Tibial artery (tissue), 4 donors: ENCODE results near the gene ST3GAL6.
A peak's percentile ranks its signal among the peaks of the same experiment; 100 is the strongest.

Experiments
- DNase-seq, 2 donors: peaks; one replicate each; pipeline ENCODE4 v3.0.0-alpha.2; 2019
- H3K27ac ChIP-seq, 2 donors: fragments of 200-600 bp; sonication (generic) in 1 of 2; 1 replicate in 1 of 2; 2 replicates in 1 of 2; pipeline ENCODE4 v1.5.1; 2018 to 2019; ENCODE audit warnings: mild to moderate bottlenecking in 1 of 2
- H3K27me3 ChIP-seq, 2 donors: fragments of 200-600 bp; sonication (generic) in 1 of 2; one replicate each; pipeline versions ENCODE4 v1.5.1 to v1.6.0; 2016 to 2019
- H3K36me3 ChIP-seq, 3 donors: fragments of 200-600 bp; sonication (generic) in 2 of 3; one replicate each; pipeline ENCODE4 v1.5.1; 2016 to 2019; ENCODE audit warnings: mild to moderate bottlenecking in 2 of 3
- H3K4me1 ChIP-seq, 4 donors: fragments of 200-600 bp; sonication (generic) in 2 of 4; 1 replicate in 3 of 4; 2 replicates in 1 of 4; pipeline ENCODE4 v1.5.1; 2016 to 2019
- H3K4me3 ChIP-seq, 2 donors: fragments of 200-600 bp; sonication (generic) in 1 of 2; 1 replicate in 1 of 2; 2 replicates in 1 of 2; pipeline ENCODE4 v1.5.1; 2018 to 2019; ENCODE audit warnings: mild to moderate bottlenecking in 2 of 2
- H3K9me3 ChIP-seq, 3 donors: fragments of 200-600 bp; sonication (generic) in 1 of 3; one replicate each; pipeline ENCODE4 v1.5.1; 2016 to 2019
- intact Hi-C: fragments of 100-400 bp; cut with DNase I; formaldehyde crosslinking; loops from one replicate; pipeline ENCODE4 v1.15.0; 2023; ENCODE audit warnings: low total_unique reads
- TF ChIP-seq, protein P1 (sequence below), 2 experiments: fragments of 200-600 bp in 1 of 2; fragments of 450-650 bp in 1 of 2; IDR thresholded peaks; one replicate each; pipeline ENCODE4 v1.5.1; 2017 to 2019; ENCODE audit warnings: antibody characterized with exemption in 2 of 2, mild to moderate bottlenecking in 1 of 2, moderate library complexity in 1 of 2

The ST3GAL6 gene, protein sequence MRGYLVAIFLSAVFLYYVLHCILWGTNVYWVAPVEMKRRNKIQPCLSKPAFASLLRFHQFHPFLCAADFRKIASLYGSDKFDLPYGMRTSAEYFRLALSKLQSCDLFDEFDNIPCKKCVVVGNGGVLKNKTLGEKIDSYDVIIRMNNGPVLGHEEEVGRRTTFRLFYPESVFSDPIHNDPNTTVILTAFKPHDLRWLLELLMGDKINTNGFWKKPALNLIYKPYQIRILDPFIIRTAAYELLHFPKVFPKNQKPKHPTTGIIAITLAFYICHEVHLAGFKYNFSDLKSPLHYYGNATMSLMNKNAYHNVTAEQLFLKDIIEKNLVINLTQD

DNA sequence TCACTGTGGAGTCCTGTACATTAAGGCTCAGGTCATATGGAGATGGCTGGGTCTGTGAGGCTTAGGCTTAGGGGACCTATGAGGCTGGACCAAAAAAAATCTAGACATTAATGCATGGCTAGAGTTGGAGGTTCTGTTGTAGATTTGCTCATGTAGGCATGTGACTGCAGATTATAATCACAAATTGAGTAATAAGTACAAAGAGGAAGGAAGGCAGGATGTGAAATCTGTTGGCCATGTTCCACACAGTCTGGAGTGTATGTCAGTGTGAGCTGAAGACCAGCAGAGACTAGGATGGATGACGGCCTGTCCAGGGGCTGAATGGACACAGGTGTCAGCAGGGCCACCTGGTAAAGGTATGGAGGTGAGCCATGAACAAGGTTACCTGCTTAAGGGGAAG, at the start of gene ST3GAL6:
TSS of gene ST3GAL6 (plus strand) at position 265 of the 400 bp plus-strand sequence. CDS start 5,101 bp downstream, outside the sequence.
- peak within 1 kb of the TSS; percentile 20 to 32 for H3K27ac ChIP-seq
- peak; percentile 57 to 69 for DNase-seq
- peak within 1 kb of the TSS in 1 of 2 donors; percentile 13 for H3K4me3 ChIP-seq
- H3K9me3 ChIP-seq = no peaks in the 10 kb centered on the region
- no peaks in the 10 kb centered on the region for H3K27me3 ChIP-seq
- TF ChIP-seq, protein P1, sequence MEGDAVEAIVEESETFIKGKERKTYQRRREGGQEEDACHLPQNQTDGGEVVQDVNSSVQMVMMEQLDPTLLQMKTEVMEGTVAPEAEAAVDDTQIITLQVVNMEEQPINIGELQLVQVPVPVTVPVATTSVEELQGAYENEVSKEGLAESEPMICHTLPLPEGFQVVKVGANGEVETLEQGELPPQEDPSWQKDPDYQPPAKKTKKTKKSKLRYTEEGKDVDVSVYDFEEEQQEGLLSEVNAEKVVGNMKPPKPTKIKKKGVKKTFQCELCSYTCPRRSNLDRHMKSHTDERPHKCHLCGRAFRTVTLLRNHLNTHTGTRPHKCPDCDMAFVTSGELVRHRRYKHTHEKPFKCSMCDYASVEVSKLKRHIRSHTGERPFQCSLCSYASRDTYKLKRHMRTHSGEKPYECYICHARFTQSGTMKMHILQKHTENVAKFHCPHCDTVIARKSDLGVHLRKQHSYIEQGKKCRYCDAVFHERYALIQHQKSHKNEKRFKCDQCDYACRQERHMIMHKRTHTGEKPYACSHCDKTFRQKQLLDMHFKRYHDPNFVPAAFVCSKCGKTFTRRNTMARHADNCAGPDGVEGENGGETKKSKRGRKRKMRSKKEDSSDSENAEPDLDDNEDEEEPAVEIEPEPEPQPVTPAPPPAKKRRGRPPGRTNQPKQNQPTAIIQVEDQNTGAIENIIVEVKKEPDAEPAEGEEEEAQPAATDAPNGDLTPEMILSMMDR (IDR thresholded peaks at IDR 0.05) = no peak
- intact Hi-C loops = no loop called here
- no peaks in the 10 kb centered on the region for H3K36me3 ChIP-seq
- H3K4me1 ChIP-seq = peaks cover 0 to 30% (median 15%) of the 10 kb centered on the region in 4 donors

DNA sequence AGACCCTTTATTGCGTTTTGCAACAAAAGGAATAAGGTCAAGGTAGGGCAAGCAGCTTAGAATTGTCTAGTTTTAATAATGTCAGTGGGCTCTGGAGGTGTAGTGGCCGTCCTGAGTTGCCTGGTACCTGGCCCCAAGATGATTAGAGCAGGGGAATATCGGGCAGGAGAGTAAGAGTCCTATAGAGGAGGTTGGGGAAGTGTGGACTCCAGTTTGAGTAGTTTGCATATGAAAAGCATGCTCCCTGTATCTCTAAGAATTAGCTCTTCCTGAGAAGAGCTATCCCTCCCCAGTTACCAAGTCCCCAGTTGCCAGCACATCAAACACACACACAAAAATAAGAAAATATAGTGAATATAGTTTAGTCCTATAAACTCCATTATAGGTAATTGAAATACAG, 49.2 kb upstream of the ST3GAL6 start:
- TF ChIP-seq, protein P1 (IDR thresholded peaks at IDR 0.05) = no peak
- Histone ChIP-seq H3K4me1 (no peaks in the 10 kb centered on the region), H3K36me3 (no peaks in the 10 kb centered on the region), H3K27me3 (no peaks in the 10 kb centered on the region), H3K9me3 (no peaks in the 10 kb centered on the region), H3K4me3 (no peak overlapping the region), H3K27ac (no peak overlapping the region)
- intact Hi-C loops = no loop called here
- DNase-seq = no peak

DNA sequence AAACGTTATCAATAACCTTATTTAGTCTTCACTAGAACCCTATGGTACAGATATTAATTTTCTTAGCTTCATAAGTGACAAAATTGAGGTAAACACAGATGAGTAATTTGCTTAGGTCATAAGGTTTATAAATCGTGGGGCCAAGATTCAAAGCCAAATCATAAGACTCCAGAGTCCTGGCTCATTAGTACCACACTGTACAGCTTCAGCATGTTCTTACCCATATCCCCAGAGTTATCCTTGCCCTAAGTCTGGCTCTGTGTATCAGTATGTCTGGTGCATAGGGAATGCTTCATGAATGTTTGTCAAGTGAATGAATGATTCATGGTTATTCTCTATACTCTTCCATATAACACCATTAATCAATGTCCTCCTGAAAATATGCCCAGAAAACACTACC, 45.6 kb upstream of the ST3GAL6 start:
- intact Hi-C loops = no loop called here
- no peaks in the 10 kb centered on the region for H3K27me3 ChIP-seq
- no peaks in the 10 kb centered on the region for H3K36me3 ChIP-seq

DNA sequence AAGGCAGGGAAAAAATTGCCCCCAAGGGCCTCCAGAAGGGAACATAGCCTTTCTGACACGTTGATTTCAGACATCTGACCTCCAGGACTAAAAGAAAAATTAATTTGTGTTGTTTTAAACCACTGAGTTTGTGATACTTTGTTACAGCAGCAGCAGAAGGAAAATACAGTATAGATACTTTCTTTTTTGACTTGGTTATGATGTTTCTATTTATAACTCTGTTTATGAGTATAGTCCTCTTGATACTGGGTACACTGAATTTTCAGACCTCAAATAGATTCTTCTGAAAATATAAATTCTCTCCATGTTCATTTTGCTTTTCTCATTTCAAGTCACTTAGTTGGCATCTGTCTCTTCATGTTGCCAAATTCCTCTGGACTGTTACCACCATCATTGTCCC, 44.4 kb upstream of the ST3GAL6 start:
- no peaks in the 10 kb centered on the region for H3K27me3 ChIP-seq
- H3K36me3 ChIP-seq = no peaks in the 10 kb centered on the region
- H3K27ac ChIP-seq = no peak overlapping the region
- H3K9me3 ChIP-seq = no peaks in the 10 kb centered on the region
- no peaks in the 10 kb centered on the region for H3K4me1 ChIP-seq
- TF ChIP-seq, protein P1 (IDR thresholded peaks at IDR 0.05) = no peak
- intact Hi-C loops = no loop called here
- no peak for DNase-seq
- no peak overlapping the region for H3K4me3 ChIP-seq

More for the DNA sequence above, 45.6 kb upstream of the ST3GAL6 start:
- Histone ChIP-seq H3K4me1 (no peaks in the 10 kb centered on the region), H3K27ac (no peak overlapping the region), H3K9me3 (no peaks in the 10 kb centered on the region), H3K4me3 (no peak overlapping the region)
- DNase-seq = no peak
- TF ChIP-seq, protein P1 (IDR thresholded peaks at IDR 0.05) = no peak

DNA sequence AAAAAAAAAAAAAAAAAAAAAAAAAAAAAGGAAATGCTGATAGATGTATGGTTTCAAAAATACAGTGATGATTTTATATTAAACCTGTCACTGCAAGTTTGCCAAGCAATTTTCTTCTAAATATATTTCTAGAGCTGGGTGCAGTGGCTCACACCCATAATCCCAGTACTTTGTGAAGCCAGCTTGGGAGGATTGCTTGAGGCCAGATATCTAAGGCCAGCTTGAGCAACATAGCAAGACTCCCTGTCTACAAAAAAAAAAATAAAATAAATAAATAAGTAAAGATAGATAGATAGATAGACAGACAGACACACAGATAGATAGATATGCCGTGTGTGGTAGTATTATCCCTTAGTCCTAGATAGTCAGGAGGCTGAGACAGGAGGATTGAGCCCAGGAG, 41.4 kb upstream of the ST3GAL6 start:
- no peaks in the 10 kb centered on the region for H3K9me3 ChIP-seq
- no peaks in the 10 kb centered on the region for H3K4me1 ChIP-seq
- TF ChIP-seq, protein P1 (IDR thresholded peaks at IDR 0.05) = no peak
- H3K27me3 ChIP-seq = no peaks in the 10 kb centered on the region
- no peak overlapping the region for H3K27ac ChIP-seq
- H3K4me3 ChIP-seq = no peak overlapping the region
- no peak for DNase-seq
- H3K36me3 ChIP-seq = no peaks in the 10 kb centered on the region
- intact Hi-C loops = no loop called here
